ENCODE measurements around the gene SLX4. TPM values are rescaled to one million over a fixed set of nuclear protein-coding genes. Genes with fewer than 3 reads are reported as not detected.

SLX4 gene
- polyA plus RNA-seq, 2 of the 4 experiments (the other 2 are of a cell fraction) = 3.0 to 5.0 TPM

DNA sequence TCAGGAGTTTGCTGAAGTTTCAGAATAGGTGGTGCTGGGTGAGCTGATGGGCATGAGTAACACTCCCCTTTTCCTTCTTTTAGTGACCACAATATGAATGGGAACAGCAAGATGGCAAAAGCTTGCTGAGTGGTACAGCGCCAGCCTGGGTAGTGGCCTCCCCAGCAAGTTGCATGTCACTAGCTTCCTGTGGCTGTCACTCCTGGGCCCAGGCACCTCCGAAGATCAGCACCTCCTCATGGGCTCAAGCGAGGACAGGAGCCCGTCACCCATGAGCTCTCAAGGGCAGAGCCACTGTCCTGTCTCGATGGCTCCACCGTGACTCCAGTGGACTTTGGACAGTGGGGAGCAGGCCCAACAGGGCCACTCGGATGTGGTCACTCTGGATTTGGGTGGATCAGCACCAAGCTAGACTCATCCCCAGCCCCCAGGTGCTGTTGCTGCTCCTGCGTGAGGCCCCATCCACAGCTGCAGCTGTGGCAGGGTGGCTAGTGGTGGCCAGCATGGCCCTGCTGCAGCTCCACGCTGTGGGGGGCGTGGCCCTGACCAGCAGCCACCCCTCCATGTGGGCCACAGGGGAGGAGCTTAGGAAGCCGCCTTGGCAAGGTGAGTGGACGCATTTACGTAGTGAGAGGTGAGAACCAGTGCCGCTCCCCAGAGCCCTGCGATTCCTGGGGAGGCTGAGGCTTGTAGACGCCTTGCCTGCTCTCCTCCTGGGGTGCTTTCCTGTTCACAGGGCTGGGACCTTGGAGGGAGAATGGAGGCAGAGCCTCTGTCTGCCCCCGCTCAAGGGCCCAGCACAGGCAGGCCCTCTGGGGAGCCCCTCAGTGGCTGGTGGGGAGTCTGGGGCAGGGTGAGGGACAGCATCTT is 29.5 kb upstream of the SLX4 start (continued):
- TF ChIP-seq MAZ (IDR thresholded peaks at IDR 0.05; ENCODE audit: borderline replicate concordance, low read depth, low read length) (no peak), ZNF302 (CRISPR knock-in tag; IDR thresholded peaks at IDR 0.05) (no peak), MYC (IDR thresholded peaks at IDR 0.05; ENCODE audit: borderline replicate concordance, low read length) (no peak)
- TF ChIP-seq, protein P1, sequence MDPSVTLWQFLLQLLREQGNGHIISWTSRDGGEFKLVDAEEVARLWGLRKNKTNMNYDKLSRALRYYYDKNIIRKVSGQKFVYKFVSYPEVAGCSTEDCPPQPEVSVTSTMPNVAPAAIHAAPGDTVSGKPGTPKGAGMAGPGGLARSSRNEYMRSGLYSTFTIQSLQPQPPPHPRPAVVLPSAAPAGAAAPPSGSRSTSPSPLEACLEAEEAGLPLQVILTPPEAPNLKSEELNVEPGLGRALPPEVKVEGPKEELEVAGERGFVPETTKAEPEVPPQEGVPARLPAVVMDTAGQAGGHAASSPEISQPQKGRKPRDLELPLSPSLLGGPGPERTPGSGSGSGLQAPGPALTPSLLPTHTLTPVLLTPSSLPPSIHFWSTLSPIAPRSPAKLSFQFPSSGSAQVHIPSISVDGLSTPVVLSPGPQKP (IDR thresholded peaks at IDR 0.05; ENCODE audit: low read depth, low read length) = no peak
- TF ChIP-seq, protein P2, sequence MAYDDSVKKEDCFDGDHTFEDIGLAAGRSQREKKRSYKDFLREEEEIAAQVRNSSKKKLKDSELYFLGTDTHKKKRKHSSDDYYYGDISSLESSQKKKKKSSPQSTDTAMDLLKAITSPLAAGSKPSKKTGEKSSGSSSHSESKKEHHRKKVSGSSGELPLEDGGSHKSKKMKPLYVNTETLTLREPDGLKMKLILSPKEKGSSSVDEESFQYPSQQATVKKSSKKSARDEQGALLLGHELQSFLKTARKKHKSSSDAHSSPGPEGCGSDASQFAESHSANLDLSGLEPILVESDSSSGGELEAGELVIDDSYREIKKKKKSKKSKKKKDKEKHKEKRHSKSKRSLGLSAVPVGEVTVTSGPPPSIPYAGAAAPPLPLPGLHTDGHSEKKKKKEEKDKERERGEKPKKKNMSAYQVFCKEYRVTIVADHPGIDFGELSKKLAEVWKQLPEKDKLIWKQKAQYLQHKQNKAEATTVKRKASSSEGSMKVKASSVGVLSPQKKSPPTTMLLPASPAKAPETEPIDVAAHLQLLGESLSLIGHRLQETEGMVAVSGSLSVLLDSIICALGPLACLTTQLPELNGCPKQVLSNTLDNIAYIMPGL (CRISPR knock-in tag; IDR thresholded peaks at IDR 0.05; ENCODE audit: borderline replicate concordance) = no peak

DNA sequence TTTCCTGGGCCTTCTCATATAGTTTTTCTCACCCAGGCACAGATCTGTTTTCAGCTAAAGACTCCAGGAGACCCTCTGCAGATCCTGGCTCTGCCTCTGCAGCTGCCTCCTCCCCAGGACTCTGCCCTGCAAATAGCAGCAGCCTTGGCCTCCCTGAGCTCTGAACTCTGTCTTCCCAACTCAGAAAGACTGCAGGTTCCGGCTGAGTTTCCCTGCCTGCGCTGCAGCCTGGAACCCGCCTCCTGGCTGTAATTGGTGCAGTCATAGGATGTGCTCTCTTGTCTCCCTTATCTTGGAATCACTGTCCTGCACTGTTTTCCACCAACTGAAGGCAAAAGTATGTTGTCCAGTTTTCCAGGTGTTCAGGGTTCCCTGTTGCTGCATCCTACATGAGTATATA is 28.8 kb upstream of the SLX4 start:
- 97% methylated on average over 3 of the region's 3 CpGs for WGBS (ENCODE audit: missing lambda C conversion rate)
- Histone ChIP-seq H3K27ac (no peak overlapping the region), H3K4me3 (no peak overlapping the region), H3K4me2 (no peak overlapping the region), H3K4me1 (peaks cover 8% of the 10 kb centered on the region), H3K9me3 (no peaks in the 10 kb centered on the region)
- ChIA-PET CTCF (interaction anchor here (0.5 to 1.8 kb wide), 3 partner anchors 14 to 51 kb away, joined by 3 to 6 read pairs (median 3); partner anchors contain the start of gene DNASE1), POLR2A (no interaction called here)
- no peak for TF ChIP-seq FOSB (CRISPR knock-in tag; IDR thresholded peaks at IDR 0.05)
- ATAC-seq (no peak), DNase-seq (ENCODE audit: low read depth in 1 of 2, low spot score in 1 of 2) (no peak), FAIRE-seq (no peak)

DNA sequence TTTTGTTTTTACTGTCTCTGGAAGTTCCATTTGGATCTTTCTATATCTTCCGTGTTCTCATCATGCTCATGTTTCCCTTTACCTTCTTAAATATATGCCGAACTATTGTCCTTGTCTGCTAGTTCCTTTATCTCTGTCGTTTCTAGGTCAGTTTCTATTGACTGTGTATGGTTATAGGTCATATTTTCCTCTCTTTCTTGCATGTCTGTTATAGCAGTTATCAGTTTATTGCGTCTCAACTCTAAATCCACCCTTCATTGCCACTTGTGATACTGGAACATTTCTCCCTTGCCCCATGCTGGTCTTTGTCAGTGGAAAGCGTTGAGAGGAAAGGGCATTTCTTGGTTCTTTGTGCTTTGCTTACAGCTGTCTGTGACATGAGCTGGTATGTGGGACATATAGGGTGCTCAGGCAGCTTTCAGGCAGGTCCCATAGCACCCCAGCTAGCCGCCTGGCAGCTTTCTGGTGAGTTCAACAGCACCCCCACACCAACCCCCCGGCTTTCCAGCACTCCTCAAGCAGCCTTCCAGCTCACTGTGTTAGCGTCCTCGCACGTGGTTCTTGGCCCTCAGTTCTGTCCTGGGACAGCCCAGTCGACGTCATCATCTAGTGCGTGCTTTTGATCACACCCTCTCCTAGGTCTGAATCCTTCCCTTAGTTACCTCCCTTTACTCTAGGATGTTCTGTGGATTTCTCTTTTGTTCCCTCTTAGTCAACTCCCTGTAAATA is 27.7 kb upstream of the SLX4 start:
- no peak for ATAC-seq
- CTCF ChIA-PET = interaction anchor here (1.2 to 1.6 kb wide), 2 partner anchors 12 to 15 kb away, joined by 4 to 5 read pairs; no protein-coding TSS in a partner anchor

More for the DNA sequence above, 27.7 kb upstream of the SLX4 start:
- Histone ChIP-seq H3K4me2 (no peak overlapping the region), H3K4me3 (no peak overlapping the region), H3K27ac (no peak overlapping the region), H3K4me1 (peaks cover 8% of the 10 kb centered on the region), H3K9me3 (no peaks in the 10 kb centered on the region)
- DNase-seq (ENCODE audit: low read depth in 1 of 2, low spot score in 1 of 2) = no peak
- POLR2A ChIA-PET = no interaction called here
- no peak for FAIRE-seq
- TF ChIP-seq TP53 (CRISPR knock-in tag; IDR thresholded peaks at IDR 0.05) = no peak
- TF ChIP-seq RAD21 (conservative IDR thresholded peaks at IDR 0.05 in 1 of 2, IDR thresholded peaks at IDR 0.05 in 1 of 2) = no peak
- TF ChIP-seq ESRRA (IDR thresholded peaks at IDR 0.05; ENCODE audit: borderline replicate concordance, low read length) = no peak
- TF ChIP-seq, protein P3, sequence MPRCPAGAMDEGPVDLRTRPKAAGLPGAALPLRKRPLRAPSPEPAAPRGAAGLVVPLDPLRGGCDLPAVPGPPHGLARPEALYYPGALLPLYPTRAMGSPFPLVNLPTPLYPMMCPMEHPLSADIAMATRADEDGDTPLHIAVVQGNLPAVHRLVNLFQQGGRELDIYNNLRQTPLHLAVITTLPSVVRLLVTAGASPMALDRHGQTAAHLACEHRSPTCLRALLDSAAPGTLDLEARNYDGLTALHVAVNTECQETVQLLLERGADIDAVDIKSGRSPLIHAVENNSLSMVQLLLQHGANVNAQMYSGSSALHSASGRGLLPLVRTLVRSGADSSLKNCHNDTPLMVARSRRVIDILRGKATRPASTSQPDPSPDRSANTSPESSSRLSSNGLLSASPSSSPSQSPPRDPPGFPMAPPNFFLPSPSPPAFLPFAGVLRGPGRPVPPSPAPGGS (IDR thresholded peaks at IDR 0.05) = no peak
- TF ChIP-seq CBX2 (IDR thresholded peaks at IDR 0.05; ENCODE audit: borderline replicate concordance, low read depth) = no peak
- TF ChIP-seq, protein P4, sequence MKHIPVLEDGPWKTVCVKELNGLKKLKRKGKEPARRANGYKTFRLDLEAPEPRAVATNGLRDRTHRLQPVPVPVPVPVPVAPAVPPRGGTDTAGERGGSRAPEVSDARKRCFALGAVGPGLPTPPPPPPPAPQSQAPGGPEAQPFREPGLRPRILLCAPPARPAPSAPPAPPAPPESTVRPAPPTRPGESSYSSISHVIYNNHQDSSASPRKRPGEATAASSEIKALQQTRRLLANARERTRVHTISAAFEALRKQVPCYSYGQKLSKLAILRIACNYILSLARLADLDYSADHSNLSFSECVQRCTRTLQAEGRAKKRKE (CRISPR knock-in tag; IDR thresholded peaks at IDR 0.05; ENCODE audit: low read depth) = no peak
- TF ChIP-seq MAFK (IDR thresholded peaks at IDR 0.05; ENCODE audit: partially characterized antibody) = no peak
- TF ChIP-seq, protein P5, sequence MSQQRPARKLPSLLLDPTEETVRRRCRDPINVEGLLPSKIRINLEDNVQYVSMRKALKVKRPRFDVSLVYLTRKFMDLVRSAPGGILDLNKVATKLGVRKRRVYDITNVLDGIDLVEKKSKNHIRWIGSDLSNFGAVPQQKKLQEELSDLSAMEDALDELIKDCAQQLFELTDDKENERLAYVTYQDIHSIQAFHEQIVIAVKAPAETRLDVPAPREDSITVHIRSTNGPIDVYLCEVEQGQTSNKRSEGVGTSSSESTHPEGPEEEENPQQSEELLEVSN (IDR thresholded peaks at IDR 0.05; ENCODE audit: borderline replicate concordance, low read depth) = no peak
- TF ChIP-seq NR3C1 (IDR thresholded peaks at IDR 0.05) = no peak
- TF ChIP-seq ZSCAN20 (CRISPR knock-in tag; IDR thresholded peaks at IDR 0.05) = no peak
- no peak for TF ChIP-seq MYC (IDR thresholded peaks at IDR 0.05; ENCODE audit: borderline replicate concordance, low read length)
- TF ChIP-seq HOXB13 (CRISPR knock-in tag; IDR thresholded peaks at IDR 0.05; ENCODE audit: low read depth) = no peak
- no peak for TF ChIP-seq FOSL2 (IDR thresholded peaks at IDR 0.05)
- no peak for TF ChIP-seq FOSL2 (CRISPR knock-in tag; IDR thresholded peaks at IDR 0.05)
- WGBS (ENCODE audit: missing lambda C conversion rate) = 89% methylated on average over 13 of the region's 13 CpGs
